Measurements from ENCODE around the gene GPR162. TPM values are rescaled to one million over a fixed set of nuclear protein-coding genes. Genes with fewer than 3 reads are reported as not detected.

GPR162 gene
- total RNA-seq, 4 donors from 2014 or later, result 0.16 to 0.31 (median 0.20) TPM; not detected in 1

DNA sequence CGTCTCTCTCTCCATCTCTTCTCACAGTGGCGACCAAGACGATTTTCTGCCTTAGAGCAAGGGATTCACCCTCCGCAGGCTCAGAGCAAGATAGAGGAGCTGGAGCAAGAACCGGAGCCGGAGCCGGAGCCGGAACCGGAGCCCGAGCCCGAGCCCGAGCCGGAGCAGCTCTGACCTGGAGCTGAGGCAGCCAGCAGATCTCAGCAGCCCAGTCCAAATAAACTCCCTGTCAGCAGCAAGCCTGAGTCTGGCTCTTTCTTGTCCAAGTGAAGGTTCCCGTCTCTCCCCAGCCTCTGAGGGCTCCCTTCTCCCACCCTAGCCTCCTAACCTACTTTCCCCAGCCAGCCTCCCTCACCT lies 43.4 kb upstream of the GPR162 start:
- H3K9me3 ChIP-seq, result no peaks in the 10 kb centered on the region
- H3K4me1 ChIP-seq, result peaks cover 9 to 10% of the 10 kb centered on the region in 2 donors
- peak overlapping the region; percentile 37 to 65 (median 54) for H3K4me3 ChIP-seq
- intact Hi-C loops (cut with DNase I; ENCODE audit: low total_unique reads), result loop anchor here (2.0 kb wide), 1 partner anchor 49 kb away; no protein-coding TSS in a partner anchor
- no peak for DNase-seq
- peak overlapping the region; percentile 59 to 73 (median 68) for H3K27ac ChIP-seq
- ATAC-seq, result peak; percentile 41 to 47
- TF ChIP-seq POLR2A (IDR thresholded peaks at IDR 0.05), result no peak
- TF ChIP-seq, protein P1, sequence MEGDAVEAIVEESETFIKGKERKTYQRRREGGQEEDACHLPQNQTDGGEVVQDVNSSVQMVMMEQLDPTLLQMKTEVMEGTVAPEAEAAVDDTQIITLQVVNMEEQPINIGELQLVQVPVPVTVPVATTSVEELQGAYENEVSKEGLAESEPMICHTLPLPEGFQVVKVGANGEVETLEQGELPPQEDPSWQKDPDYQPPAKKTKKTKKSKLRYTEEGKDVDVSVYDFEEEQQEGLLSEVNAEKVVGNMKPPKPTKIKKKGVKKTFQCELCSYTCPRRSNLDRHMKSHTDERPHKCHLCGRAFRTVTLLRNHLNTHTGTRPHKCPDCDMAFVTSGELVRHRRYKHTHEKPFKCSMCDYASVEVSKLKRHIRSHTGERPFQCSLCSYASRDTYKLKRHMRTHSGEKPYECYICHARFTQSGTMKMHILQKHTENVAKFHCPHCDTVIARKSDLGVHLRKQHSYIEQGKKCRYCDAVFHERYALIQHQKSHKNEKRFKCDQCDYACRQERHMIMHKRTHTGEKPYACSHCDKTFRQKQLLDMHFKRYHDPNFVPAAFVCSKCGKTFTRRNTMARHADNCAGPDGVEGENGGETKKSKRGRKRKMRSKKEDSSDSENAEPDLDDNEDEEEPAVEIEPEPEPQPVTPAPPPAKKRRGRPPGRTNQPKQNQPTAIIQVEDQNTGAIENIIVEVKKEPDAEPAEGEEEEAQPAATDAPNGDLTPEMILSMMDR (IDR thresholded peaks at IDR 0.05 in 4 of 5, conservative IDR thresholded peaks at IDR 0.05 in 1 of 5), result no peak
- H3K27me3 ChIP-seq, result no peaks in the 10 kb centered on the region
- no peaks in the 10 kb centered on the region for H3K36me3 ChIP-seq
- in situ Hi-C loops (cut with MboI; ENCODE audit: low sequenced_read_pairs in 4 of 4), result no loop called here

DNA sequence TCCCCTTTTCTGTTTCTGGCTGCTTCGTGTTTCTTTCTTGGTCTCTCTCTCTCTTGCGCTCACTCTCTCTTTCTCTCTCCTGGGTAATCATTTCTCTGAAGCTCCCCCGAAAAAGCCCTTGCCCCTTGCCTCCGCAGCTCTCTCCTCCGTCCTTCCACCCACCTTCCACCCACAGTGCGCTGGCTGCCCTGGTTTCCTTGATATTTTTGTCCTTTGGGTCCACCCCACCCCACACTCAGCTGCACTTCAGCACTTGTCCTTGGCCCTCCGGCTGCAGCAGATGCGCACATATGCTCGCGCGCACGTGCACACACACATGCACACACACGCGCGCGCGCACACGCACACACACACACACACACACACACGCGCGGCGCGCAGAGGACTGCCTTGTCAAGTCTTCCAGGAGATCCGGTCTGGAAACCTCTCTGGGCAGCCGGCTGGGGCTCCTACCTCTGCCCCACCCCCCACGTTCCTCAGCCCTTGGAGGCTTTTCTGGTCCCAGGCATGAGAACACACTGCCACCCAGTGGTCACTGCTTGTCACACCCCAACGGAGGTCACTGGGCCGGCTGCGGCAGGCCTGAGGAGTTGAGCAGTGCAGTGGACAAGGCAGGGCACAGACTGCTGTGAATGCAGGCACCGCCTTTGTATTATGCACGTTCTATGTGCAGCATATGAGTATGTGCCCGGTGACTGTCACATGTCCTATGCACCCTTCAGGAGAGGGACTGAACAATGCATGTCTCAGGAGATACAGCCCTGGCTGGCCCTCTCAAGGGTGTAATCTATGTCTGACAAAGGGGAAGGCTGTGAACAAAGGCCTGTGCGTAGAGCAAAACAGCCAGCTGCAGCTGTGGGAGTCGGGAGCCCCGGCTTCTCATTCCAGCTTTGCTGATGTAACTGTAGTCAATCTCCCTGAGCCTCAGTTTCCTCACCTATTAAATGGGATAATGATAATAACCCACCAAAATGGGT lies 42.8 kb upstream of the GPR162 start:
- peak; percentile 95 to 99 for ATAC-seq
- intact Hi-C loops (cut with DNase I; ENCODE audit: low total_unique reads), result loop anchor here (1.0 to 2.0 kb wide), 4 partner anchors 26 to 162 kb away; partner anchors contain the start of gene MLF2
- peak overlapping the region; percentile 59 to 73 (median 68) for H3K27ac ChIP-seq
- H3K4me1 ChIP-seq, result peaks cover 9 to 10% of the 10 kb centered on the region in 2 donors
- peak overlapping the region; percentile 37 to 65 (median 54) for H3K4me3 ChIP-seq
- no peak for TF ChIP-seq POLR2A (IDR thresholded peaks at IDR 0.05)
- TF ChIP-seq, protein P1 (IDR thresholded peaks at IDR 0.05 in 4 of 5, conservative IDR thresholded peaks at IDR 0.05 in 1 of 5), result peak; percentile 96 to 98 (median 97)
- H3K27me3 ChIP-seq, result no peaks in the 10 kb centered on the region
- peak; percentile 91 to 93 for DNase-seq
- no peaks in the 10 kb centered on the region for H3K9me3 ChIP-seq
- H3K36me3 ChIP-seq, result no peaks in the 10 kb centered on the region
- in situ Hi-C loops (cut with MboI; ENCODE audit: low sequenced_read_pairs in 4 of 4), result no loop called here

DNA sequence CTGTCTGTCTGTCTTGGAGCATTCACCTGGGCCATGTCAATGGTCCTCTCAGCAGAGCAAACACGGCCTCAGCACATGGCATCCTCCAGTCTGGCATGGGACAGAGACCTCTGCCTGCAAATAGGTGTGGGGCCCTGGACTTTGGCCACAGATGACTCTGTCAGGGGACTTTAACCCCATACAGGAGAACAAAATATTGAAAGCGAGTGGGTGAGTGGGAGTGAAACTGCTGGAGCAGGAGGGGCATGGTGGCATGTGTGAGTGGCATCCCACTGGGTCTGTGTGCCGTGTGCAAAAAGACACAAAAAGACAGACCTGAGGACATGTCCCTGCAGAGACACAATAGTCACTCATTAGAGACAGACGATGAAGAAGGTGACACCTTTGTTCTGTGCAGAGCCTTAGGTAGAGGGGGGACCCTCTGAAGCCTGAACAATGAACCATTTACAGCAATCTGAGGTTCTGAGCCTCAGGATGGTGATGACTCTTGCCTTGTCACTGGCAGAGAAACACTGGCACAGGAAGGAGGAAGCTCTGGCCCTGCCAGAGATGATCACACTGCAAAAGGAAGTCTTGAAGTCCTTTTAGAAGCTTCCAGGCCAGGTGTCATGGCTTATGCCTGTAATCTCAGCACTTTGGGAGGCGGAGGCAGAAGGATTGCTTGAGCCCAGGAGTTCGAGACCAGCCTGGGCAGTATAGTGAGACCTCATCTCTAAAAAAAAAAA lies 41.8 kb upstream of the GPR162 start:
- DNase-seq (no peak), ATAC-seq (no peak)
- Histone ChIP-seq H3K27me3 (no peaks in the 10 kb centered on the region), H3K4me1 (peaks cover 9 to 10% of the 10 kb centered on the region in 2 donors), H3K4me3 (no peak overlapping the region), H3K9me3 (no peaks in the 10 kb centered on the region), H3K36me3 (no peaks in the 10 kb centered on the region), H3K27ac (no peak overlapping the region)
- intact Hi-C loops (cut with DNase I; ENCODE audit: low total_unique reads), result loop anchor here (1.0 to 2.0 kb wide), 4 partner anchors 27 to 163 kb away; partner anchors contain the start of gene MLF2
- in situ Hi-C loops (cut with MboI; ENCODE audit: low sequenced_read_pairs in 4 of 4), result loop anchor here in 2 of 4 donors (5.0 kb wide), 2 partner anchors 38 to 43 kb away; no protein-coding TSS in a partner anchor
- TF ChIP-seq, protein P1 (IDR thresholded peaks at IDR 0.05 in 4 of 5, conservative IDR thresholded peaks at IDR 0.05 in 1 of 5), result no peak
- no peak for TF ChIP-seq POLR2A (IDR thresholded peaks at IDR 0.05)

DNA sequence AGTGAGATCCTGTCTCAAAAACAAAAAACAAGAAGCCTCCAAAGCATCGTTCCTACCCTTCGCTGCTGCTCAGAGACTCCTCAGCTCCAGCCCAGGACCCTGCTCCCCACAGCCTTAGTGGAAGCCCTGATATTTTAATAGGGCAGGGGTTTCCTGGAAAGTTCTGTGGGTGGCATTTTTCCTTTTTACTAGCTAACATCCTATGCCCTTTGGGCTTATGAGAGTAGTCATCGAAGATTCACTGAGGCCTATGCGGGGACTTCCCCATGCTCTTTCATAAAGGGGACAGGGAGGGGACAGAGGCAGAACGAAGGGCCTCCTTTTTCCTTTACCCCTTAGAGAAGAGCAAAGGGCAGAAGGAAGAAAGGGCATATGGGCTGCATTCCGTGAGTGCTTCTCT lies 41.0 kb upstream of the GPR162 start:
- Histone ChIP-seq H3K27ac (no peak overlapping the region), H3K4me3 (no peak overlapping the region), H3K27me3 (no peaks in the 10 kb centered on the region), H3K4me1 (peaks cover 9 to 10% of the 10 kb centered on the region in 2 donors), H3K36me3 (no peaks in the 10 kb centered on the region), H3K9me3 (no peaks in the 10 kb centered on the region)
- no peak for TF ChIP-seq POLR2A (IDR thresholded peaks at IDR 0.05)
- TF ChIP-seq, protein P1 (IDR thresholded peaks at IDR 0.05 in 4 of 5, conservative IDR thresholded peaks at IDR 0.05 in 1 of 5), result no peak
- DNase-seq (no peak), ATAC-seq (no peak)
- intact Hi-C loops (cut with DNase I; ENCODE audit: low total_unique reads), result no loop called here
- in situ Hi-C loops (cut with MboI; ENCODE audit: low sequenced_read_pairs in 4 of 4), result loop anchor here in 2 of 4 donors (5.0 kb wide), 2 partner anchors 38 to 43 kb away; no protein-coding TSS in a partner anchor

Data from gastrocnemius medialis (tissue), 4 donors.